Omental fat pad (tissue), 4 donors: ENCODE measurements around the gene SLC7A9. TPM values are rescaled to one million over a fixed set of nuclear protein-coding genes. Genes with fewer than 3 reads are reported as not detected.

Source experiments
- ATAC-seq: fragments of 150-250 bp; one replicate; pipeline ENCODE4 v1.9.1; 2016; ENCODE audit warnings: mild to moderate bottlenecking, moderate library complexity; ENCODE audit not compliant: low FRiP score
- DNase-seq: peaks from one replicate; pipeline ENCODE4 v3.0.0-alpha.2; 2019; ENCODE audit warnings: low spot score
- CTCF ChIP-seq, 3 donors: fragments of 450-650 bp; IDR thresholded peaks; one replicate each; pipeline ENCODE4 v1.5.1; 2016 to 2017; ENCODE audit warnings: antibody characterized with exemption in 3 of 3, mild to moderate bottlenecking in 3 of 3, moderate library complexity in 2 of 3
- total RNA-seq, 4 donors: library from RNA; depleted of rRNA; stranded (reverse); fragments of >200 nt; gene quantifications; one replicate each; pipeline ENCODE4 v1.1.0, GENCODE V29; 2016

The SLC7A9 gene
- total RNA-seq, 4 donors from 2014 or later, result 0.36 to 1.4 TPM; not detected in 2

- ATAC-seq (no peak), DNase-seq (no peak)
- TF ChIP-seq CTCF (IDR thresholded peaks at IDR 0.05), result no peak
Observed at GRCh38 chr19:32829345-32829896, 40.1 kb downstream of the SLC7A9 start.

GRCh38 chr19:32828643-32829344, 40.8 kb downstream of the SLC7A9 start:
- TF ChIP-seq CTCF (IDR thresholded peaks at IDR 0.05), result no peak
- ATAC-seq (no peak), DNase-seq (no peak)

GRCh38 chr19:32828139-32828538, 41.4 kb downstream of the SLC7A9 start:
- ATAC-seq, result no peak
- TF ChIP-seq CTCF (IDR thresholded peaks at IDR 0.05), result no peak
- DNase-seq, result no peak

- no peak for TF ChIP-seq CTCF (IDR thresholded peaks at IDR 0.05)
- no peak for DNase-seq
- ATAC-seq, result no peak
Observed at GRCh38 chr19:32824916-32825608, 44.5 kb downstream of the SLC7A9 start.

- ATAC-seq (no peak), DNase-seq (no peak)
- TF ChIP-seq CTCF (IDR thresholded peaks at IDR 0.05), result no peak
Observed at GRCh38 chr19:32824191-32824751, 45.3 kb downstream of the SLC7A9 start.

- no peak for ATAC-seq
- TF ChIP-seq CTCF (IDR thresholded peaks at IDR 0.05), result no peak
Observed at GRCh38 chr19:32823747-32824102, 45.8 kb downstream of the SLC7A9 start.

More at GRCh38 chr19:32823747-32824102, 45.8 kb downstream of the SLC7A9 start:
- DNase-seq, result no peak
